H9 (cell line): Measurements from ENCODE around the gene FARP1. TPM values are rescaled to one million over a fixed set of nuclear protein-coding genes. Genes with fewer than 3 reads are reported as not detected.

Experiments used
- DNase-seq: peaks from one replicate; pipeline ENCODE4 v3.0.0-alpha.2; 2017
- H2AFZ ChIP-seq: one replicate; pipeline ENCODE4 v1.6.1; 2013; ENCODE audit warnings: mild to moderate bottlenecking, low read length, control low read depth, moderate library complexity
- H2AK5ac ChIP-seq: 2 replicates; pipeline ENCODE4 v1.6.1; 2013; ENCODE audit warnings: low read length, control low read depth, mixed read lengths; ENCODE audit not compliant: insufficient read length
- H2BK120ac ChIP-seq: one replicate; pipeline ENCODE4 v1.6.1; 2013; ENCODE audit warnings: low read depth, mild to moderate bottlenecking, low read length, control low read depth, inconsistent platforms; ENCODE audit not compliant: poor library complexity, severe bottlenecking
- H2BK12ac ChIP-seq: 2 replicates; pipeline ENCODE4 v1.6.1; 2013; ENCODE audit warnings: low read length, control low read depth, mixed read lengths, low read depth; ENCODE audit not compliant: insufficient read length
- H2BK15ac ChIP-seq: 2 replicates; pipeline ENCODE4 v1.6.1; 2013; ENCODE audit warnings: low read depth, low read length, control low read depth
- H2BK20ac ChIP-seq: one replicate; pipeline ENCODE4 v1.6.1; 2013; ENCODE audit warnings: low read depth, mild to moderate bottlenecking, low read length, control low read depth, inconsistent platforms; ENCODE audit not compliant: poor library complexity, severe bottlenecking
- H2BK5ac ChIP-seq: 2 replicates; pipeline ENCODE4 v1.6.1; 2013; ENCODE audit warnings: low read length, control low read depth, mixed read lengths; ENCODE audit not compliant: insufficient read length
- H3K14ac ChIP-seq: 2 replicates; pipeline ENCODE4 v1.6.1; 2013; ENCODE audit warnings: low read length, control low read depth; ENCODE audit not compliant: insufficient read depth
- H3K18ac ChIP-seq: 2 replicates; pipeline ENCODE4 v1.6.1; 2013; ENCODE audit warnings: low read depth, mild to moderate bottlenecking, mixed read lengths, low read length, control low read depth; ENCODE audit not compliant: insufficient read length
- H3K23ac ChIP-seq: 2 replicates; pipeline ENCODE4 v1.6.1; 2013; ENCODE audit warnings: low read length, control low read depth, mixed read lengths, low read depth; ENCODE audit not compliant: insufficient read length
- H3K23me2 ChIP-seq: 2 replicates; pipeline ENCODE4 v1.6.1; 2013; ENCODE audit warnings: low read depth, mild to moderate bottlenecking, mixed read lengths, low read length, control low read depth; ENCODE audit not compliant: insufficient read length, poor library complexity, severe bottlenecking
- H3K27ac ChIP-seq: 2 replicates; pipeline ENCODE4 v1.5.1; 2013; ENCODE audit warnings: low read length, control low read depth, mixed read lengths, low read depth; ENCODE audit not compliant: insufficient read length
- H3K27me3 ChIP-seq: 2 replicates; pipeline ENCODE4 v1.6.1; 2013; ENCODE audit warnings: low read length, control low read depth, inconsistent platforms; ENCODE audit not compliant: insufficient read depth
- H3K4ac ChIP-seq: 2 replicates; pipeline ENCODE4 v1.6.1; 2013; ENCODE audit warnings: low read depth, mild to moderate bottlenecking, control low read depth, inconsistent platforms, low read length, moderate library complexity
- H3K4me1 ChIP-seq: 2 replicates; pipeline ENCODE4 v1.6.1; 2013; ENCODE audit warnings: low read length, control low read depth, inconsistent platforms; ENCODE audit not compliant: insufficient read depth
- H3K4me2 ChIP-seq: 2 replicates; pipeline ENCODE4 v1.6.1; 2013; ENCODE audit warnings: low read length, control low read depth, mixed read lengths; ENCODE audit not compliant: insufficient read length, insufficient read depth
- H3K56ac ChIP-seq: 2 replicates; pipeline ENCODE4 v1.6.1; 2013; ENCODE audit warnings: low read depth, mild to moderate bottlenecking, mixed read lengths, low read length, control low read depth; ENCODE audit not compliant: insufficient read length
- H3K79me1 ChIP-seq: 2 replicates; pipeline ENCODE4 v1.6.1; 2013; ENCODE audit warnings: low read depth, mild to moderate bottlenecking, moderate library complexity, low read length, control low read depth, inconsistent platforms; ENCODE audit not compliant: insufficient read depth, poor library complexity, severe bottlenecking
- H3K79me2 ChIP-seq: 2 replicates; pipeline ENCODE4 v1.6.1; 2013; ENCODE audit warnings: low read length, control low read depth, inconsistent platforms; ENCODE audit not compliant: insufficient read depth
- H3K9ac ChIP-seq: 2 replicates; pipeline ENCODE4 v1.6.1; 2013; ENCODE audit warnings: low read length, control low read depth, mixed read lengths; ENCODE audit not compliant: insufficient read length; ENCODE audit errors: extremely low read depth
- H3K9me3 ChIP-seq: one replicate; pipeline ENCODE4 v1.6.1; 2013; ENCODE audit warnings: low read depth, low read length, inconsistent platforms; ENCODE audit not compliant: control insufficient read depth
- H3T11ph ChIP-seq: one replicate; pipeline ENCODE4 v1.6.1; 2013; ENCODE audit warnings: mild to moderate bottlenecking, low read length, control low read depth, inconsistent platforms
- H4K20me1 ChIP-seq: one replicate; pipeline ENCODE4 v1.6.1; 2013; ENCODE audit not compliant: control insufficient read depth, insufficient read length, insufficient read depth
- H4K5ac ChIP-seq: 2 replicates; pipeline ENCODE4 v1.6.1; 2013; ENCODE audit warnings: low read depth, mild to moderate bottlenecking, mixed read lengths, low read length, control low read depth; ENCODE audit not compliant: insufficient read length
- H4K8ac ChIP-seq: replicated peaks from 2 replicates; pipeline ENCODE4 v1.6.1; 2013; ENCODE audit warnings: low read length, control low read depth, mixed read lengths, low read depth; ENCODE audit not compliant: insufficient read length
- H4K91ac ChIP-seq: 2 replicates; pipeline ENCODE4 v1.6.1; 2013; ENCODE audit warnings: low read depth, mild to moderate bottlenecking, moderate library complexity, mixed read lengths, low read length, control low read depth; ENCODE audit not compliant: insufficient read length
- H3K27ac Mint-ChIP-seq, 3 experiments: 2 replicates in 2 of 3; 3 replicates in 1 of 3; pipeline ENCODE4 v1.8.0; 2020 to 2021; ENCODE audit warnings: mixed read lengths in 3 of 3, mild to moderate bottlenecking in 1 of 3, moderate library complexity in 1 of 3
- H3K27me3 Mint-ChIP-seq: 2 replicates; pipeline ENCODE4 v1.8.0; 2021; ENCODE audit warnings: low read depth, mild to moderate bottlenecking, moderate library complexity, mixed read lengths
- H3K36me3 Mint-ChIP-seq, 3 experiments: 2 replicates in 2 of 3; 3 replicates in 1 of 3; pipeline ENCODE4 v1.8.0; 2020 to 2021; ENCODE audit warnings: low read depth in 3 of 3, mixed read lengths in 3 of 3; ENCODE audit not compliant: insufficient read depth in 1 of 3
- H3K4me1 Mint-ChIP-seq, 2 experiments: 2 replicates each; pipeline ENCODE4 v1.8.0; 2020; ENCODE audit warnings: mixed read lengths in 2 of 2
- H3K4me3 Mint-ChIP-seq, 2 experiments: 2 replicates in 1 of 2; 3 replicates in 1 of 2; pipeline ENCODE4 v1.8.0; 2020 to 2021; ENCODE audit warnings: mild to moderate bottlenecking in 2 of 2, mixed read lengths in 2 of 2, moderate library complexity in 1 of 2
- H3K9me3 Mint-ChIP-seq, 2 experiments: 2 replicates in 1 of 2; 3 replicates in 1 of 2; pipeline ENCODE4 v1.8.0; 2020; ENCODE audit warnings: mild to moderate bottlenecking in 2 of 2, mixed read lengths in 2 of 2, moderate library complexity in 1 of 2
- WGBS: extraction: QIAGEN DNeasy Blood & Tissue Kit; methylation state at CpG from one replicate; pipeline ENCODE4 v1.1.7; 2013; ENCODE audit warnings: missing lambda C conversion rate, low lambda C conversion rate, mixed read lengths; ENCODE audit not compliant: insufficient read length; ENCODE audit errors: extremely low coverage; 5-methylcytosine and 5-hydroxymethylcytosine counted together
- total RNA-seq: library from RNA; stranded (reverse); gene quantifications from 2 replicates; pipeline ENCODE4 v1.2.1, GENCODE V29; 2021
- TF ChIP-seq, protein P1 (sequence below): fragments of 200-600 bp; sonication (generic); conservative IDR thresholded peaks from 3 replicates; pipeline ENCODE4 v1.8.0; 2021; ENCODE audit warnings: antibody characterized with exemption, mild to moderate bottlenecking

FARP1 gene
- total RNA-seq, 1 experiment from 2014 or later, result 95.9 TPM

- peaks cover 5% of the 10 kb centered on the region for H3K79me1 ChIP-seq
- H4K20me1 ChIP-seq, result no peaks in the 10 kb centered on the region
- no peak overlapping the region for H4K8ac ChIP-seq
- H3K4me3 Mint-ChIP-seq, result no peak overlapping the region
- no peak overlapping the region for H4K5ac ChIP-seq
- no peak overlapping the region for H3K56ac ChIP-seq
- no peak overlapping the region for H3T11ph ChIP-seq
- no peak overlapping the region for H2AFZ ChIP-seq
- H3K23me2 ChIP-seq, result no peaks in the 10 kb centered on the region
- no peak overlapping the region for H2BK12ac ChIP-seq
- no peak overlapping the region for H3K27ac ChIP-seq
- H3K4me1 ChIP-seq, result peaks cover 5% of the 10 kb centered on the region; the same call in 1 of the 2 replicates
- H3K9me3 Mint-ChIP-seq, result no peaks in the 10 kb centered on the region
- no peak overlapping the region for H2BK120ac ChIP-seq
- H3K4ac ChIP-seq, result no peak overlapping the region
- peaks cover 0 to 3% (median 2%) of the 10 kb centered on the region in 3 experiments; a peak in 2 of 7 replicates for H3K36me3 Mint-ChIP-seq
- H3K4me2 ChIP-seq, result no peak overlapping the region
- H2BK5ac ChIP-seq, result no peak overlapping the region
- H3K9me3 ChIP-seq, result no peaks in the 10 kb centered on the region
- H3K27ac Mint-ChIP-seq, result no peak overlapping the region
- no peaks in the 10 kb centered on the region; the same call in 1 of the 2 replicates for H3K79me2 ChIP-seq
- no CpG with 5 or more reads among the region's 4 CpGs for WGBS
- no peak overlapping the region for H3K14ac ChIP-seq
- H2BK20ac ChIP-seq, result no peak overlapping the region
- H2BK15ac ChIP-seq, result no peak overlapping the region
- no peak overlapping the region for H3K23ac ChIP-seq
- peaks cover 4% of the 10 kb centered on the region in 2 experiments for H3K4me1 Mint-ChIP-seq
- no peak overlapping the region for H4K91ac ChIP-seq
- no peak for DNase-seq
- H3K9ac ChIP-seq, result no peak overlapping the region
- H3K27me3 Mint-ChIP-seq, result no peaks in the 10 kb centered on the region; the same call in 1 of the 2 replicates
- H2AK5ac ChIP-seq, result no peak overlapping the region
- H3K27me3 ChIP-seq, result no peaks in the 10 kb centered on the region
- TF ChIP-seq, protein P1, sequence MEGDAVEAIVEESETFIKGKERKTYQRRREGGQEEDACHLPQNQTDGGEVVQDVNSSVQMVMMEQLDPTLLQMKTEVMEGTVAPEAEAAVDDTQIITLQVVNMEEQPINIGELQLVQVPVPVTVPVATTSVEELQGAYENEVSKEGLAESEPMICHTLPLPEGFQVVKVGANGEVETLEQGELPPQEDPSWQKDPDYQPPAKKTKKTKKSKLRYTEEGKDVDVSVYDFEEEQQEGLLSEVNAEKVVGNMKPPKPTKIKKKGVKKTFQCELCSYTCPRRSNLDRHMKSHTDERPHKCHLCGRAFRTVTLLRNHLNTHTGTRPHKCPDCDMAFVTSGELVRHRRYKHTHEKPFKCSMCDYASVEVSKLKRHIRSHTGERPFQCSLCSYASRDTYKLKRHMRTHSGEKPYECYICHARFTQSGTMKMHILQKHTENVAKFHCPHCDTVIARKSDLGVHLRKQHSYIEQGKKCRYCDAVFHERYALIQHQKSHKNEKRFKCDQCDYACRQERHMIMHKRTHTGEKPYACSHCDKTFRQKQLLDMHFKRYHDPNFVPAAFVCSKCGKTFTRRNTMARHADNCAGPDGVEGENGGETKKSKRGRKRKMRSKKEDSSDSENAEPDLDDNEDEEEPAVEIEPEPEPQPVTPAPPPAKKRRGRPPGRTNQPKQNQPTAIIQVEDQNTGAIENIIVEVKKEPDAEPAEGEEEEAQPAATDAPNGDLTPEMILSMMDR, result no peak
- H3K18ac ChIP-seq, result no peak overlapping the region
These were observed 142.4 kb downstream of the FARP1 start for GRCh38 chr13:98285317-98285716.
